ENCODE measurements around the gene MAB21L1.

Gene MAB21L1

GRCh38 chr13:35475960-35476943 is at the start of gene MAB21L1:
MAB21L1 (minus strand) TSS chr13:35476689; CDS start chr13:35476138, 551 bp downstream.
- H3K4me1 Mint-ChIP-seq = peaks cover 23 to 44% of the 10 kb centered on the region in 2 donors
- peaks cover 49 to 64% of the 10 kb centered on the region in 2 donors for H3K27me3 Mint-ChIP-seq
- H3K4me3 Mint-ChIP-seq = peak within 1 kb of the TSS; percentile 82 to 91
- H3K9me3 Mint-ChIP-seq = no peaks in the 10 kb centered on the region
- H3K27ac Mint-ChIP-seq = peak within 1 kb of the TSS; percentile 83
- DNase-seq (no peak), ATAC-seq (replicated peaks) (peak; percentile 68 to 77)
- H3K36me3 Mint-ChIP-seq = peaks cover 5 to 20% of the 10 kb centered on the region in 2 donors

DNA sequence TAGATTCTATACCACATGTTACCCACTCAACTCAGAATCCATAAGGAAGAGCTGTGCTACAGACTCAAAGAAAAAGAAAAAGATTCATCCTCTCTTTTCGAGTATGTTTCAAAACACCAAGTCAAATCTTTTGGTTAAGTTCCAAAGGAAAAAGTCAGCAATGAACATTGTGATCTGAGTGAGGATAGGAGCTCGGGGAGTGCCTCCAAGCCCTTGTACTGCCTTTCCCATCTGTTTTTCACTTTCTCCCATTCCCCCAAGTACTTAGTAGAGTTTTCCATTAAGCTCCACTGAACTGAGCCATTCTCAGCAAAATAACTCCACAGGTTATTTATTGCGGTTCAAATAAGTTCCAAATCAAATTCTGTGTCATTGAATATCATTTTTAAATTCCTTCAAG is 47.7 kb upstream of the MAB21L1 start:
- no peak for DNase-seq
- ATAC-seq (replicated peaks) = no peak
- no peak overlapping the region for H3K27ac Mint-ChIP-seq
- H3K9me3 Mint-ChIP-seq = no peaks in the 10 kb centered on the region
- no peaks in the 10 kb centered on the region for H3K27me3 Mint-ChIP-seq
- H3K36me3 Mint-ChIP-seq = no peaks in the 10 kb centered on the region
- no peaks in the 10 kb centered on the region for H3K4me1 Mint-ChIP-seq
- H3K4me3 Mint-ChIP-seq = no peak overlapping the region

- Mint-ChIP-seq H3K4me1 (no peaks in the 10 kb centered on the region), H3K27ac (no peak overlapping the region), H3K27me3 (no peaks in the 10 kb centered on the region), H3K4me3 (no peak overlapping the region), H3K36me3 (no peaks in the 10 kb centered on the region), H3K9me3 (no peaks in the 10 kb centered on the region)
- no peak for ATAC-seq (replicated peaks)
- no peak for DNase-seq
Observed at GRCh38 chr13:35518337-35518946, 42.0 kb upstream of the MAB21L1 start.

DNA sequence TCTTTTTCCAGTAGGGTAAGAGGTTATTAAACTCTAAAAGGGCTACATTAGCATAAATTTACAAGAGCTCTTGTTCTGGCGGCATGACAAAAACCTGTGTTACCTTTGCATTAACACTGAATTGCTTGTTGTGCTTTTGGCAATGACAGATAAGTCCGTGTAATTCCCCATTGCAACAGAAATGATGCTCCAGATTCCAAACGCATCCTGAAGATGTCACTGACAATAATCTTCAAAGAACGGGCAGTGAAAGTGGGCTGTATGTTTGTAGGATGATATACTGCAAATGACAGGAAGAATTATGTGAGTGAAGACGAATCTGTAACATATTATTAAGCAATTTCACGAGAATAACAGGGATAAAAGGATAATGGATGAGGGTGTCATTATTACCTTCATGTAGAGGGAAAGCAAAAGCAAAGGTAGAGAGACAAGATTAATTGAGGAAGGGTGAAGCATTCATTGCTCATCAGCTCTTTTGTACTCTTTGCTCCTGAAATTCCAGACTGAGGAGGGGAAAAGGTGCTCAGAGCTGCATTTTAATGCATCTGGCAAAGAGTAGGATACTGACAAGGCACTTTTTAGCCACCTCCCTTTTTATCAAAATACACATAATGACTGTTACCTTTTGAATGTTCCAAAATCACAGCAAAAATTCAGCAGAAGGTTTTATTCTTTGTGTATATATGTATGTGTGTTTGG is 38.5 kb upstream of the MAB21L1 start:
- Mint-ChIP-seq H3K27ac (no peak overlapping the region), H3K4me1 (no peaks in the 10 kb centered on the region), H3K9me3 (no peaks in the 10 kb centered on the region), H3K36me3 (no peaks in the 10 kb centered on the region), H3K4me3 (no peak overlapping the region), H3K27me3 (no peaks in the 10 kb centered on the region)
- no peak for ATAC-seq (replicated peaks)
- no peak for DNase-seq

GRCh38 chr13:35514061-35514477 is 37.6 kb upstream of the MAB21L1 start:
- DNase-seq = no peak
- Mint-ChIP-seq H3K36me3 (no peaks in the 10 kb centered on the region), H3K27ac (no peak overlapping the region), H3K4me3 (no peak overlapping the region), H3K9me3 (no peaks in the 10 kb centered on the region), H3K4me1 (no peaks in the 10 kb centered on the region), H3K27me3 (no peaks in the 10 kb centered on the region)
- no peak for ATAC-seq (replicated peaks)

GRCh38 chr13:35512271-35512920 is 35.9 kb upstream of the MAB21L1 start:
- H3K27me3 Mint-ChIP-seq = no peaks in the 10 kb centered on the region
- no peak overlapping the region for H3K4me3 Mint-ChIP-seq
- DNase-seq = no peak
- no peak overlapping the region for H3K27ac Mint-ChIP-seq
- peak; percentile 56 to 68 for ATAC-seq (replicated peaks)
- no peaks in the 10 kb centered on the region for H3K4me1 Mint-ChIP-seq
- H3K36me3 Mint-ChIP-seq = no peaks in the 10 kb centered on the region
- no peaks in the 10 kb centered on the region for H3K9me3 Mint-ChIP-seq

- Mint-ChIP-seq H3K27ac (no peak overlapping the region), H3K4me3 (no peak overlapping the region), H3K4me1 (no peaks in the 10 kb centered on the region), H3K36me3 (no peaks in the 10 kb centered on the region), H3K9me3 (no peaks in the 10 kb centered on the region), H3K27me3 (no peaks in the 10 kb centered on the region)
- ATAC-seq (replicated peaks) (no peak), DNase-seq (no peak)
Observed at GRCh38 chr13:35502456-35502855, 26.0 kb upstream of the MAB21L1 start.

- Mint-ChIP-seq H3K9me3 (no peaks in the 10 kb centered on the region), H3K4me3 (no peak overlapping the region), H3K4me1 (no peaks in the 10 kb centered on the region), H3K36me3 (no peaks in the 10 kb centered on the region), H3K27ac (no peak overlapping the region), H3K27me3 (no peaks in the 10 kb centered on the region)
- no peak for ATAC-seq (replicated peaks)
- no peak for DNase-seq
Observed at GRCh38 chr13:35501661-35502235, 25.3 kb upstream of the MAB21L1 start.

DNA sequence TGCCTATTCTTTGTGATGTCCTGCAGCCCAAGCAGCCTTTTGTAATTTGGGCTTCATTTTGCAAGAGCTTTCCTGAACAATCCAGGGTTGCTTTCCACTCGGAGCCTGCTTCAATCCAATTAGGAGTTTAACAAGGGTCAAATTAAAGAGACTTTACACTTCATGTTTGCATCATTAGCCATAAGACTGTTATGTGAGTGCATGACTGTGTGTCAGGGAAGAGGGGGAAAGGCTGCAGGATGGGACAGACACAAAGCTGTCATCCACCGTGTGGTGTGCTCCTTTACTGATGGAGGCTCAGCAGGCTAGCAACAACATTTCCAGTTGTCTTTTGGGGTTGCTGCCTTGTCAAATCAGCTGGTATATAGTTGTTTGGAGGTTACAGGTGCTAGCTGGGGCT is 23.7 kb upstream of the MAB21L1 start:
- Mint-ChIP-seq H3K27me3 (no peaks in the 10 kb centered on the region), H3K9me3 (peaks cover 0 to 4% of the 10 kb centered on the region in 2 donors), H3K4me1 (no peaks in the 10 kb centered on the region), H3K36me3 (no peaks in the 10 kb centered on the region), H3K4me3 (no peak overlapping the region), H3K27ac (no peak overlapping the region)
- DNase-seq = no peak
- no peak for ATAC-seq (replicated peaks)

DNA sequence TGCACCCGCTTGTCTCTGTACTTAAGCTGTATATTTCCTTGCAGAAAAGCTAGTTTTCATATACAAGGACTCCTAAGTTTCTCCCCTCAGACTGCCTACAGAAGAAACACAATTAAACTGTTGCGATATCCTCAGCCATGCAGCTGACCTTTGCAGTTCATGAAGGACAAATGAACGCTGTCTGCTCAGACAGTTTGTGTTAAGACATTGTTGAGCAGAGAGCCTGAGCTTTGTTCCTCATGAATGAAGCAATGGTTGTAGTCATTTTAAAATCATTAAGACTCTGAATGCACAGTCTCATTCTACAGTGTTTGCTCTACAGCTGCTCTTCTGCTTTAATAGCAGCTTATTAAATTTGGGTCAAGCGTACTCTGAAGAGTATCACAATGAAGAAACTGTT is 23.2 kb upstream of the MAB21L1 start:
- peaks cover 2 to 4% of the 10 kb centered on the region in 2 donors for H3K9me3 Mint-ChIP-seq
- no peak for ATAC-seq (replicated peaks)
- no peak for DNase-seq
- no peak overlapping the region for H3K4me3 Mint-ChIP-seq
- H3K27me3 Mint-ChIP-seq = no peaks in the 10 kb centered on the region
- peaks cover 2% of the 10 kb centered on the region in 2 donors for H3K36me3 Mint-ChIP-seq
- no peaks in the 10 kb centered on the region for H3K4me1 Mint-ChIP-seq
- no peak overlapping the region for H3K27ac Mint-ChIP-seq

GRCh38 chr13:35499196-35499662 is 22.7 kb upstream of the MAB21L1 start:
- H3K36me3 Mint-ChIP-seq = peaks cover 5 to 6% of the 10 kb centered on the region in 2 donors
- H3K4me1 Mint-ChIP-seq = no peaks in the 10 kb centered on the region
- ATAC-seq (replicated peaks) = no peak
- no peak overlapping the region for H3K27ac Mint-ChIP-seq
- H3K9me3 Mint-ChIP-seq = peaks cover 4 to 7% of the 10 kb centered on the region in 2 donors
- H3K27me3 Mint-ChIP-seq = no peaks in the 10 kb centered on the region
- no peak for DNase-seq
- no peak overlapping the region for H3K4me3 Mint-ChIP-seq

- peaks cover 5 to 7% of the 10 kb centered on the region in 2 donors for H3K36me3 Mint-ChIP-seq
- H3K27me3 Mint-ChIP-seq = no peaks in the 10 kb centered on the region
- no peak overlapping the region for H3K4me3 Mint-ChIP-seq
- H3K27ac Mint-ChIP-seq = no peak overlapping the region
- DNase-seq = no peak
- no peaks in the 10 kb centered on the region for H3K4me1 Mint-ChIP-seq
- no peak for ATAC-seq (replicated peaks)
- peaks cover 4 to 8% of the 10 kb centered on the region in 2 donors for H3K9me3 Mint-ChIP-seq
Observed at GRCh38 chr13:35498231-35498630, 21.7 kb upstream of the MAB21L1 start.

DNA sequence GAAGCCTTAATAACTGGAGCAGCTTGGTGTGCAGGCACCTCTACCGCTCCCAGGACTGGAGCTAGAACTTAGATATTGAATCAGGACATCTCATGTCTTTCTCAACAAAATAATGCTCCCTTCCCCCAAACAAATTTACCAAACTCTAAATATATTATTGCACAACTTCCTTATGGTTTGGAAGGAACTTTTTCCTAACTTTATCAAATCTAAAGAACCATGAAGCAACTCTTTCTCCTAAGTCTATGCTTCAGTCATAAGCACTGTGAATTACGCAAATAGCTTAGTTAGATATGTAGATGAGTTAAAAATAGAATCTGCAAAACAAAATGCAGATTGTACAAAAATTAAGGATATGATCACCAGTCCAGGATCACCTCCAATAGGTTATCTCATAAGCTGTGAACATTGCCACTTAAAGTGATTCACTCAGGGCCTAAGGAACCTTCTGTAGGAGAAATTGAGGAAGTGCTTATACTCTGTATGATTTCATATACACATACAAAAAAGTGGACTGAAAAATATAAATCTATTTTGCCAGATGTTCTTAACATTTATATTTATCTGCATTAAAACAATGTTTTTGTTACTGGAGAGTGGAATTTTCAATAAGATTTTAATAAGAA is 20.4 kb upstream of the MAB21L1 start:
- Mint-ChIP-seq H3K27ac (no peak overlapping the region), H3K27me3 (no peaks in the 10 kb centered on the region), H3K4me3 (no peak overlapping the region), H3K9me3 (peaks cover 4 to 13% of the 10 kb centered on the region in 2 donors), H3K36me3 (peaks cover 6 to 7% of the 10 kb centered on the region in 2 donors), H3K4me1 (no peaks in the 10 kb centered on the region)
- DNase-seq = no peak
- no peak for ATAC-seq (replicated peaks)

Data from stimulated activated naive B cell treated with anti-CD40 and anti-IgM and Interleukin-4, amounts not matched to agents 10 μg/mL and 1 μg/mL and 100 μg/mL, for 72 hours (primary cell).